HG03025 (cell line): ENCODE measurements around the gene NBEA.

ENCODE experiments used
- ATAC-seq: cut with Tn5 transposase; IDR thresholded peaks from one replicate; pipeline ENCODE4 v1.9.1; 2021; ENCODE audit warnings: mild to moderate bottlenecking, moderate library complexity; ENCODE audit not compliant: unreplicated experiment, low FRiP score

NBEA gene

DNA sequence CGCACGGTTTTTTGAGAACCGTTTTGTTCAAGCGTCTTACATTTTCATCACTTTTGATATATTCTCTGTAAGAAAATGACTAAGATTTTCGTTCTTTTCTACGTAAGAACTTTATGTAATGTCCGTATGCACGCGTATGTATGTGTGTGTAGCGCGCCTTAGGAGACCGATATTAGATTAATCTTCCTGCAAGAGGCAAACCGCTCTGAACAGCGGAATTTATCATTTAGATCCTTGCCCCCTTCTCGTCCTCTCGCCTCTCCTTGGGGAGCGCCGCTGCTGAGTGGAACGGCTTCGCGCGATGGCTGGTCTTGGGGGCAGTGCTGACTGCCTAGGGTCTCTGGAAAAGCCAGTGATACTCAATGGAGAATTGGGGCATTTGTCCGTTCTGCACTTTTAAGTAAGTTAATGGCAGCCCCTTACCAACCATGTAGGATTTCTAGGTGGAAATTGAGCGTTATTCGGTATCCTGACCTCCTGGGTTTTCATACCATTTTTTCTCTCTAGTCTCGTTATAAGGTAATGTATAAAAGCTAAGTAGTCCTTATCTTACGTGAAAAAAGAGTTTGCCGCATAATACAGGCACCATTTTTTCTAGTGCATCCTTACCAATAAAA, 529.7 kb downstream of the NBEA start:
- ATAC-seq = no peak

DNA sequence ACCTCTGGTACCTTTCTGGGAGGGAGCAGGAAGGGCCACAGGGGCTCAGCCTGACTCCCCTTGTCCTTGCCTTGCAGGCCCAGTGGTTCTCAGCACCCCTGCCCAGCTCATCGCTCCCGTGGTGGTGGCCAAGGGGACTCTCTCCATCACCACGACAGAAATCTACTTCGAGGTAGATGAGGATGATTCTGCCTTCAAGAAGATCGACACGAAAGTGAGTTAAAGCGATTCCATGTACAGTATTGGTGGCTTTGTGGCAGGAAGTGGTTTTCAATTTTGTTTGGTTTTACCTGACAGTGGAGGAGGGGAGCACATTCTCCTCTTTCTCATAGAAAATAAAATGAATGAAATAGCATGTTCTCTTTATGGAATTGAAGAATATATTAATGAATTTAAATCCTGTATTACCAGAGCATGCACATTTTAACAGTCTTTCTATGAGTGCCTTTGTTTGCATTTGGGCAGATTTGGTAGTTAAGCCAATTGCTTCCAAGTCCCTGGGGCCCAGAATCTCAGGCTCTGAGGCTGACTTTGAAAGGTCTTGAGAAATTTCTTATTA, 530.3 kb downstream of the NBEA start:
- no peak for ATAC-seq

DNA sequence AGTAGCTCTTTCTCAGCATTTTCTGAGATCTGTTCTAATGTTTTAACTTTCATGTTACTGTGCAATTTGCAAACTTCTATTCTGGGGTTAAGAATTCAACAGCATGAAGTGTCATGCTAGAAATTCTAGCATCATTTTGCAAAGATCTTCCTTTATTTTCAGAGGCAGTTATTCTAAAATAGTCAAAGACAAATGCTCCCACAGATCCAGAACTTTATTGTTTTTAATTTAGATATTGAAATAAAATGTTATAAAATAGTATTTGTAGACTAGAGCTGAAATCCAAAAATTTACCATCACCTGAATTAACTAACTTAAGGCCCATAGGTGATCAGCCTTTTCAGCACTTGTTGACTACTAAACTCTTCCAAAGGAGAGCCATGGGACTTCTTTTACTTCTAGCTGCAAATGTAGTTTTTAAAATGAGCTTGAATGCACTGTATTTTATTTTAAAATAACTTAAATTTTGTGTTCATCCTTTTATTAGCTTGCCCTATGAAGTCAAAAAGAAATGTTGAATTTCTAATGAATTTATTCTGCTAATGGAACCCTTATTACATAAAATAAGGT, 531.2 kb downstream of the NBEA start:
- no peak for ATAC-seq

DNA sequence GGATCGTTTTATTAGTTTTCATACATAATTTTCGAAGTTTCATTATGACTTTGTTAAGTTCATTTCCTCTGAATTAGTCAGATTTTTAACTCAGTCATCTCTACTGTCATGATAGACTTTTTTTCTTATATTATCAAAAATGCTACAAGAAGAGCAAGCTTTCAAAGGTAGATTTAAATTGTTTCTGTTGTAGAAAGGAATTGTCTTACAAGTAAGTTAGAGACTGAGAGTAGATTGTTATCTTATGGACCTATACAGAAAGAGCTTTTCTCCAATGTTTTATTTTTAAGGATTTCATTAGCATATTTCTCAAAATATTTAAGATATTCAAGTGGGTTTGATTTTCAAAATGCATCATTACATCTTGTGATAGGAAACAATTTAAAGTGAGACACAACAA, 531.7 kb downstream of the NBEA start:
- no peak for ATAC-seq

- ATAC-seq = no peak
Measured at GRCh38 chr13:35474496-35475211, 532.6 kb downstream of the NBEA start.

- no peak for ATAC-seq
Measured at GRCh38 chr13:35475212-35475959, 533.3 kb downstream of the NBEA start.

GRCh38 chr13:35475960-35476943, 534.2 kb downstream of the NBEA start, which contains the start of gene MAB21L1:
Gene MAB21L1 (minus strand): TSS chr13:35476689. CDS start chr13:35476138, 551 bp downstream.
- no peak for ATAC-seq

GRCh38 chr13:35477386-35477946, 535.4 kb downstream of the NBEA start:
- no peak for ATAC-seq

GRCh38 chr13:35478271-35479037, 536.4 kb downstream of the NBEA start:
- no peak for ATAC-seq

- no peak for ATAC-seq
Measured at GRCh38 chr13:35479038-35479492, 537.0 kb downstream of the NBEA start.

DNA sequence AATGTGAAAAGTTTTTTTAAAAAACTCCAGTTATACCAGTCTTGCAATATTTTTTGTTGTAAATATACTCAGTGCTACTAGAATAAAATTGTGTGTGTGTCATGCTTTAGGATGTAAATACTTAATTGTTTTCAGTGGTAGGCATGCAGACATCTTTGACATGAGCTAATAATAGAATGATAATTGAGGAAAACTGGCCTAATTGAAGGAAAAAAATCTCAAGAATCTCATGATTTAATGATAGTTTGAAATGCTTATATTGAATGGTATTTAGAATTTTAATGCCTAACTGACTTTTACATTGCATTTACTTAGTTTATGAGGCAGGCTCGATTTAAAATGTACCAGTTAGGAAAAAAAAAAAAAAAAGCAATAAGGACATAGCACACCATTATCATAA, 537.6 kb downstream of the NBEA start:
- ATAC-seq = no peak

- ATAC-seq = no peak
Measured at GRCh38 chr13:35480346-35480745, 538.3 kb downstream of the NBEA start.

DNA sequence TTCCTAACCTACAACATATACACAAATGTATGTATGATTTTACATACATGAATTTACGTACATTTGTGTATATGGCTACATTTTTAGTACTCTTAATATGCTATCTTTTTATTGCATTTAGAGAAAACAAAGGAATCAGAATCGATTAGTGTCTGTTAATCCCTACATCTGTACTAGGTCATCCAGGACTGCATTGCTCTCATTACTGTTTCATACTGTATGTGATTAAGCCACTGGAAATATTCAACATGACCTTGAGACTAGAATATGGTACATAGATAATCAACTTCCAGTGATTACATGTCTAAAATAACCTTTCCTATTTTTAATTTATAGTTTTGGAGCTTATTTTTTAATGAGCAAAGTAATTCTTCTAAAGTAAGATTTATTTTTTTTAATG, 539.7 kb downstream of the NBEA start:
- no peak for ATAC-seq

DNA sequence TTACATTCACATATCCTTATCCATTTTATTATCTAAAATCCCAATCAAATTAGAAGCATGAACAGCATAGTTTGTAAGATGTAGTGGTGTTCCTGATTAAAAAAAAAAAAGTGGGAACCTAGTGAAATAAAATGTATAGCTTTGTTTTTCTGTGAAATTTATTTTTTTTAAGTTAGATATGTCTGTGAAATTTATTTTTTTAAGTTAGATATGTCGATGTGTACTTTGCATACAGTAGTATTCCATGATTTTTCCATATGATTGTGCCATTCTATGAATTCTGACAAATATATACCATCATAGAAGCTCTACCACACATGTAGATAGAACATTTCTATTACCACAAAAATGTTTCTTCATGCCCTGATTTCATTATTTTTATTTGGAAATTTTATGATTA, 540.5 kb downstream of the NBEA start:
- no peak for ATAC-seq

DNA sequence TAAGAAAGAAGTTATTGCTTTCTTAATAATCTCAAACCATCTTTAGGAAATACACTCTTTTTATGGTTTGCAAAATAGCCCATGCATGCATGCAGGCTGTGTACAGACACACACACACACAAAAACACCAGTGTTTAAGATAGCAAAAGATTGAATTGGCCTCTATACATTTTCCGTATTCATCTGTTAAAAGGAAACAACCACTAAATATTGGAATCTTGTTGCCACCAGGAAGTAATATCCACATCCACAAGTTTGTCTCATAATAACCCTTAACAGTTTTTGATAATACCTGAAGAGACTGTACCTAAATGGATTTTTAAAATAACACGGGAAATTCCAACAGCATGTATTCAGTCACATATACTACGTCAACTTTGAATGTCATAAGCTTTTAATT, 541.7 kb downstream of the NBEA start:
- no peak for ATAC-seq

DNA sequence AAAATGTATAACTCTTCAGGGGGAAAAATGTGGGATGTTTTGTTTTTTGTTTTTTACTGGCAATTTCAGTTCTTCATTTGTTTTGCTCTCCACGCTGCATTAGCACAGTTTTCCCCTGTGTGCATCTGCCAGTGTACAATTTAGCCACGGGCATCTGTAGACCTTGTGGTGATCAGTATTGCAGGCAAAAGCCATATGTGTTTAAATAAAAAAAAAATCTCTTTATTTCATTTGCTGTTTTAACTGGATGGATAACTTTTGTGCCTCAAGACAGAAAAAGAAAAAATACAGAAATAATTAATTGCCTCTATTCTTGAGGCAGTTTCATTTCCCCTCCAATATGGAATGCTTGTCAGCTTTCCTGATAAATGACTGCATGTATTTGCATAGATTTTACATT, 542.3 kb downstream of the NBEA start:
- no peak for ATAC-seq

DNA sequence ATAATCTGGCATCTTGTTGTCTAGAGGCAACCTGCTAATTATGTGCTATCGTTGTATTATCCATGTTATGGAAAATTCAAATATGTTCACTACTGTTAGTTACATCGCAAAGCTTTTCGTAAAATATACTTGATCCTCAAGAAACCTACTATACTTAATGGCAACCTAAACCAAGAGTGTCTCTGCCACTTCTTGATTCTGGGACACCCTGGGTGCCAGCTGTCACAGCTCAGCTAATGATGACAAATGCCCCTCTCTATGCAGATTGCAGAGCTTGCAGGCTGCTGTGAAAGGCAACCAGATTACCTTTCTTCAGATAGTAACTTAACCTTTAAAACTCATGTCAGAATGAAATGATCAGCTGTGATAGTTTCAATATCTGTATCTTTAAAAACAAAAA, 543.4 kb downstream of the NBEA start:
- ATAC-seq = no peak

DNA sequence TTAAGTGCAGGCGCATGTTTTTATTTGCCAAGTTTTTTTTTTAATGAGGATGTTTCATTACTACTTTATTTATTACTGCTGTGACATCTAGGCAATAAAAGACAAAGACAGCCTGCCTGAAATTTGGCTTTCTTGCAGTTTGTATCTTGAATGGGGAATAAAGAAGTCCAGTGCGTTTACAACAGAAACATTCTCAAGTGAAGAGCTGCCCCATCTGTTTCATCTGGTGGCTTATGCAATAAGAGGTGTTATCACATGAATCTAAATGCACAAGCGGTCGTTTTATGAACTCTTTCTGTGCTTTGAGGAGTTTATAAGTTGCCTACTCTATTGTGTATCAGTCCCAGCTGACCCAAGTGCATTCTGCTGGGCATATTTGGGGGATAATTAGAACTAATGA, 547.0 kb downstream of the NBEA start:
- ATAC-seq = no peak

DNA sequence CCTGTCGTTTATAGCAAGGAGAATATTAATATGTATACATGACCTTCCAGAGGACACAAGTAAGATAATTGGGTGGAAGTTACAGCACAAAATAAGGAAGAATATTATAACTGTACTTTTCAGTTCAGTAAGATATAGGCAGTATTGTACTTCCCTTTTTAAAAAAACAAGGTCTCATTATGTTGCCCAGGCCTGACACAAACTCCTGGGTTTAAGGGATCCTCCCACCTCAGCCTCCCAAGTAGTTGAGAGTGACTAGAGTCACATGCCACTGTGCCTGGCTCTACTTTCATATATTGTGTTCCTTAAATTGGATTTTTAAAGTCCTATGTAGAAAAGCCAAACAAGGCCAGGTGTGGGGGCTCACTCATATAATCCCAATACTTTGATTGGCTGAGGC, 553.9 kb downstream of the NBEA start:
- ATAC-seq = no peak
